ENCODE measurements around the gene LRCH4.

LRCH4 gene

GRCh38 chr7:100604028-100604975 is 18.4 kb upstream of the LRCH4 start:
- H3K27ac ChIP-seq (ENCODE audit: low read depth, low read length), result peak overlapping the region; percentile 78; the same call in 1 of the 2 replicates
- peak overlapping the region; percentile 61 for H3K9ac ChIP-seq (ENCODE audit: low read length)
- H3K9me3 ChIP-seq (ENCODE audit: control insufficient read depth, insufficient read depth, low read depth, low read length), result no peaks in the 10 kb centered on the region
- peaks cover 14% of the 10 kb centered on the region for H3K27me3 ChIP-seq (ENCODE audit: control insufficient read depth, insufficient read depth, low read length)
- peaks cover 11% of the 10 kb centered on the region for H3K36me3 ChIP-seq (ENCODE audit: control insufficient read depth, insufficient read depth, low read length)
- H3K4me1 ChIP-seq (ENCODE audit: control insufficient read depth, insufficient read depth, low read length), result peaks cover 27% of the 10 kb centered on the region
- H3K4me3 ChIP-seq (ENCODE audit: low read depth, low read length), result peak overlapping the region; percentile 83

GRCh38 chr7:100603726-100604027 is 17.7 kb upstream of the LRCH4 start:
- H3K4me1 ChIP-seq (ENCODE audit: control insufficient read depth, insufficient read depth, low read length), result peaks cover 27% of the 10 kb centered on the region
- peaks cover 14% of the 10 kb centered on the region for H3K27me3 ChIP-seq (ENCODE audit: control insufficient read depth, insufficient read depth, low read length)
- H3K36me3 ChIP-seq (ENCODE audit: control insufficient read depth, insufficient read depth, low read length), result peaks cover 11% of the 10 kb centered on the region
- H3K27ac ChIP-seq (ENCODE audit: low read depth, low read length), result peak overlapping the region; percentile 78; the same call in 1 of the 2 replicates
- peak overlapping the region; percentile 61 for H3K9ac ChIP-seq (ENCODE audit: low read length)
- no peaks in the 10 kb centered on the region for H3K9me3 ChIP-seq (ENCODE audit: control insufficient read depth, insufficient read depth, low read depth, low read length)
- peak overlapping the region; percentile 83 for H3K4me3 ChIP-seq (ENCODE audit: low read depth, low read length)

DNA sequence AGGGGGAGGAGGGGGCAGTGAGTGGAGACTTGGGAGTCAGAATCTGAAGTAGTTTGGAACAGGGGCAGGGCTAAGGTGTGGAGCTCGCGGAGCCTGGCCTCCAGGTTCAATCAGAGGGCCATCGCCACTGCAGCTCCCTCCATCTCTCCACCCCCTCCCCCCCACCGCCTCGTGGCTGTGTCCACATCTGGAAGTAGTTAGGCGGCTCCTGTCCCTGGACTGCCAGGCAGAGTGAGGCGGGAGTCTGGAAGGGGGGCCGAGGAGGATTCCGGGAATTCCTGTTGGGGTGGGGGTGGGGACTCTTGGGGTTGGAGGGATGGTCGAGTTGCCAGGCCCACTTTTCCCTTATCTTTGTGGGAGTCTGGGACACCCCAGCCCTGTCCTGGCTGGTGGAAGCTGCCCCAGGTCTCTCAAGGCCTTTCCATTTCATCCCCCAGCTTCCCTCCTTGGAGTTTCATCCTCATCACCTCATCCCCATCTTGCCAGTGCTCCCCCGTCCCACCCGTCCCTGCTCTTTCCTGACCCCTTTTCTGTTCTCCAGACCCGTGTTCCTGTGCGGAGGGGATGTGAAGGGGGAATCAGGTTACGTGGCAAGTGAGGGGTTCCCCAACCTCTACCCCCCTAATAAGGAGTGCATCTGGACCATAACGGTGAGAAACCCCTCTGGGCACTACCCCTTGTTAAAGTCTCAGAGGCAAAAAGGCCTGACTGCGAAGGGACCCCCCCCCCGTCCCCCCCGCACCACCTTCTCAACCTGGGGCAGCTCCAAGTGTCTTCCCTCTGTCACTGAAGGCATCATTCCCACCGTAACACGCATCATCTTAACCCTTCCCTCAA is 17.2 kb upstream of the LRCH4 start:
- Histone ChIP-seq H3K9ac (ENCODE audit: low read length) (peak overlapping the region; percentile 61), H3K27ac (ENCODE audit: low read depth, low read length) (peak overlapping the region; percentile 78; the same call in 1 of the 2 replicates), H3K27me3 (ENCODE audit: control insufficient read depth, insufficient read depth, low read length) (peaks cover 14% of the 10 kb centered on the region), H3K4me3 (ENCODE audit: low read depth, low read length) (peak overlapping the region; percentile 83), H3K36me3 (ENCODE audit: control insufficient read depth, insufficient read depth, low read length) (peaks cover 13% of the 10 kb centered on the region), H3K9me3 (ENCODE audit: control insufficient read depth, insufficient read depth, low read depth, low read length) (no peaks in the 10 kb centered on the region), H3K4me1 (ENCODE audit: control insufficient read depth, insufficient read depth, low read length) (peaks cover 27% of the 10 kb centered on the region)

GRCh38 chr7:100600730-100601038 is 14.8 kb upstream of the LRCH4 start:
- Histone ChIP-seq H3K4me1 (ENCODE audit: control insufficient read depth, insufficient read depth, low read length) (peaks cover 22% of the 10 kb centered on the region), H3K27me3 (ENCODE audit: control insufficient read depth, insufficient read depth, low read length) (peaks cover 7% of the 10 kb centered on the region), H3K9ac (ENCODE audit: low read length) (no peak overlapping the region)

DNA sequence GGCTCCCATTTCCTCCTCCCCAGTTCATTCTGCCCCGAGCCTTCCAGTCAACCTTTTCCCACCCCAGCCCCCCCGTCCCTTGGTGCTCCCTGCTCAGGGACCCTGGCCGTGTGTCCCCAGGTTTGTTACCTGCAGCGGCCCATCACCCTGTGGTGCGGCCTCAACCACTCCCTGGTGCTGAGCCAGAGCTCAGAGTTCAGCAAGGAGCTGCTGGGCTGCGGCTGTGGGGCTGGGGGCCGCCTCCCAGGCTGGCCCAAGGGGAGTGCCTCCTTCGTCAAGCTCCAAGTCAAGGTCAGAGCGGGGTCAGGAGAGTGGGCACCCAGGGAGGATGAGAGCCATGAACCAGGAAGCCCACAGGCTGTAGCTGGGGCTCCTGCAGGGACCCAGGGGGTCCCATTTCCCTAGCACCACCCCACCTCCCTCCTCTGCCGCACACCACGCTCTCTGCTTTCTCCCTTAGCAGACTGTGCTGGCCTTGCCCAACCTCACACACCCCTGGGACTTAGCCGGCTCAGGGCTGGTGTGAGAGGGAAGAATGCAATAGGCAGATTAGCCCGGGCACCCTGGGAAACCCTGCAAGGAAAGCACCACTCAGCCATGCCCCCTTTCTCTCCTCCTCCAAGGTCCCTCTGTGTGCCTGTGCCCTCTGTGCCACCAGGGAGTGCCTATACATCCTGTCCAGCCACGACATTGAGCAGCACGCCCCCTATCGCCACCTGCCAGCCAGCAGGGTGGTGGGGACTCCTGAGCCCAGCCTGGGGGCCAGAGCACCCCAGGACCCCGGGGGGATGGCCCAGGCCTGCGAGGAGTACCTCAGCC is 14.2 kb upstream of the LRCH4 start:
- peaks cover 13% of the 10 kb centered on the region for H3K36me3 ChIP-seq (ENCODE audit: control insufficient read depth, insufficient read depth, low read length)
- no peak overlapping the region for H3K4me3 ChIP-seq (ENCODE audit: low read depth, low read length)
- H3K9ac ChIP-seq (ENCODE audit: low read length), result no peak overlapping the region
- peaks cover 1% of the 10 kb centered on the region for H3K27me3 ChIP-seq (ENCODE audit: control insufficient read depth, insufficient read depth, low read length)
- no peak overlapping the region for H3K27ac ChIP-seq (ENCODE audit: low read depth, low read length)
- H3K4me1 ChIP-seq (ENCODE audit: control insufficient read depth, insufficient read depth, low read length), result peaks cover 22% of the 10 kb centered on the region
- H3K9me3 ChIP-seq (ENCODE audit: control insufficient read depth, insufficient read depth, low read depth, low read length), result no peaks in the 10 kb centered on the region

More at GRCh38 chr7:100600730-100601038, 14.8 kb upstream of the LRCH4 start:
- Histone ChIP-seq H3K4me3 (ENCODE audit: low read depth, low read length) (no peak overlapping the region), H3K36me3 (ENCODE audit: control insufficient read depth, insufficient read depth, low read length) (peaks cover 13% of the 10 kb centered on the region), H3K27ac (ENCODE audit: low read depth, low read length) (no peak overlapping the region), H3K9me3 (ENCODE audit: control insufficient read depth, insufficient read depth, low read depth, low read length) (no peaks in the 10 kb centered on the region)

GRCh38 chr7:100598425-100598824 is 12.5 kb upstream of the LRCH4 start:
- Histone ChIP-seq H3K27ac (ENCODE audit: low read depth, low read length) (no peak overlapping the region), H3K27me3 (ENCODE audit: control insufficient read depth, insufficient read depth, low read length) (no peaks in the 10 kb centered on the region), H3K9ac (ENCODE audit: low read length) (no peak overlapping the region), H3K36me3 (ENCODE audit: control insufficient read depth, insufficient read depth, low read length) (peaks cover 13% of the 10 kb centered on the region), H3K4me3 (ENCODE audit: low read depth, low read length) (no peak overlapping the region), H3K4me1 (ENCODE audit: control insufficient read depth, insufficient read depth, low read length) (peaks cover 16% of the 10 kb centered on the region), H3K9me3 (ENCODE audit: control insufficient read depth, insufficient read depth, low read depth, low read length) (no peaks in the 10 kb centered on the region)

DNA sequence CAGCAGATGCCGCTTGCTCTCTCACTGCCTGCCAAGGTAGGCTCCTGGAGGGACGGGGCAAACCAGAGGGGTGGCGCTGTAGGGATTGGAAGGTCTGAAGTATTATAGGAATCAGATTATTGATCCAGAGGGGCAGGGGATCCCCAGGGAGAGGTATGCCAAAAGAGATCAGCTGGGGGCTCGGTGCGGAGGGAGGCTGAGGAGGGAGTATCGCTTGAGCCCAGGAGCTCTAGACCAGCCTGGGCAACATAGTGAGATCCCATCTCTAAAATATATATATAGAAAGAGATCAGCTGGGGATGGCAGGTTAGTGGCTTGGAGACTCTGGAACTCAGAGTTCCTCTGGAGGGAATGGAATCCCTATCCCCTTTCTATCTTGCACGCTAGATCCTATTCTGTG is 9.3 kb upstream of the LRCH4 start:
- Histone ChIP-seq H3K27ac (ENCODE audit: low read depth, low read length) (no peak overlapping the region), H3K9ac (ENCODE audit: low read length) (no peak overlapping the region), H3K4me3 (ENCODE audit: low read depth, low read length) (no peak overlapping the region), H3K9me3 (ENCODE audit: control insufficient read depth, insufficient read depth, low read depth, low read length) (no peaks in the 10 kb centered on the region), H3K27me3 (ENCODE audit: control insufficient read depth, insufficient read depth, low read length) (no peaks in the 10 kb centered on the region), H3K36me3 (ENCODE audit: control insufficient read depth, insufficient read depth, low read length) (peaks cover 13% of the 10 kb centered on the region), H3K4me1 (ENCODE audit: control insufficient read depth, insufficient read depth, low read length) (peaks cover 5% of the 10 kb centered on the region; the same call in 1 of the 2 replicates)

DNA sequence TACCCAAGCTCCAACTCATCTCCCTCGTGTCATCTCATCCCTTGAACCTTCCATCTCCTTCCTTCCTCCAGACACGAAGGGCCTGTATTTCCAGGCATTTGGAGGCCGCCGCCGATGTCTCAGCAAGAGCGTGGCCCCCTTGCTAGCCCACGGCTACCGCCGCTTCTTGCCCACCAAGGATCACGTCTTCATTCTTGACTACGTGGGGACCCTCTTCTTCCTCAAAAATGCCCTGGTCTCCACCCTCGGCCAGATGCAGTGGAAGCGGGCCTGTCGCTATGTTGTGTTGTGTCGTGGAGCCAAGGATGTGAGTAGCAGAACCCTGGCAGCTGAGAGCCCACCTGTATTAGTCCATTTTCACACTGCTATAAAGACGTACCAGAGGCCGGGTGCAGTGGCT is 5.7 kb upstream of the LRCH4 start:
- H3K4me3 ChIP-seq (ENCODE audit: low read depth, low read length), result no peak overlapping the region
- H3K4me1 ChIP-seq (ENCODE audit: control insufficient read depth, insufficient read depth, low read length), result peaks cover 17% of the 10 kb centered on the region
- H3K9me3 ChIP-seq (ENCODE audit: control insufficient read depth, insufficient read depth, low read depth, low read length), result no peaks in the 10 kb centered on the region
- peaks cover 6% of the 10 kb centered on the region for H3K36me3 ChIP-seq (ENCODE audit: control insufficient read depth, insufficient read depth, low read length)
- no peaks in the 10 kb centered on the region for H3K27me3 ChIP-seq (ENCODE audit: control insufficient read depth, insufficient read depth, low read length)
- H3K27ac ChIP-seq (ENCODE audit: low read depth, low read length), result no peak overlapping the region
- no peak overlapping the region for H3K9ac ChIP-seq (ENCODE audit: low read length)

- Histone ChIP-seq H3K4me1 (ENCODE audit: control insufficient read depth, insufficient read depth, low read length) (peaks cover 17% of the 10 kb centered on the region), H3K9me3 (ENCODE audit: control insufficient read depth, insufficient read depth, low read depth, low read length) (no peaks in the 10 kb centered on the region), H3K9ac (ENCODE audit: low read length) (no peak overlapping the region), H3K27ac (ENCODE audit: low read depth, low read length) (no peak overlapping the region), H3K27me3 (ENCODE audit: control insufficient read depth, insufficient read depth, low read length) (no peaks in the 10 kb centered on the region), H3K36me3 (ENCODE audit: control insufficient read depth, insufficient read depth, low read length) (no peaks in the 10 kb centered on the region; the same call in 1 of the 2 replicates), H3K4me3 (ENCODE audit: low read depth, low read length) (peak overlapping the region; percentile 21; the same call in 1 of the 2 replicates)
Observed at GRCh38 chr7:100590077-100590737, 4.3 kb upstream of the LRCH4 start.

- Histone ChIP-seq H3K4me1 (ENCODE audit: control insufficient read depth, insufficient read depth, low read length) (peaks cover 23% of the 10 kb centered on the region), H3K27me3 (ENCODE audit: control insufficient read depth, insufficient read depth, low read length) (no peaks in the 10 kb centered on the region), H3K27ac (ENCODE audit: low read depth, low read length) (no peak overlapping the region), H3K9me3 (ENCODE audit: control insufficient read depth, insufficient read depth, low read depth, low read length) (no peaks in the 10 kb centered on the region), H3K36me3 (ENCODE audit: control insufficient read depth, insufficient read depth, low read length) (no peaks in the 10 kb centered on the region), H3K4me3 (ENCODE audit: low read depth, low read length) (peak overlapping the region; percentile 21; the same call in 1 of the 2 replicates), H3K9ac (ENCODE audit: low read length) (no peak overlapping the region)
Observed at GRCh38 chr7:100589341-100589947, 3.5 kb upstream of the LRCH4 start.
